Mucosa of gallbladder (tissue), 1 donor: ENCODE data around the gene SLC35G6. TPM values are rescaled to one million over a fixed set of nuclear protein-coding genes. Genes with fewer than 3 reads are reported as not detected.

Experiments
- DNase-seq: peaks from one replicate; pipeline ENCODE4 v3.0.0-alpha.2; 2020; ENCODE audit warnings: low spot score
- total RNA-seq: library from RNA; stranded (reverse); gene quantifications from one replicate; pipeline ENCODE4 v1.2.1, GENCODE V29; 2021
- donor health status: DM: no; HTN: no; CAD: no.

The SLC35G6 gene
- total RNA-seq, 1 donor from 2014 or later: not detected

GRCh38 chr17:7502171-7502847, 21.1 kb downstream of the SLC35G6 start:
- no peak for DNase-seq

DNA sequence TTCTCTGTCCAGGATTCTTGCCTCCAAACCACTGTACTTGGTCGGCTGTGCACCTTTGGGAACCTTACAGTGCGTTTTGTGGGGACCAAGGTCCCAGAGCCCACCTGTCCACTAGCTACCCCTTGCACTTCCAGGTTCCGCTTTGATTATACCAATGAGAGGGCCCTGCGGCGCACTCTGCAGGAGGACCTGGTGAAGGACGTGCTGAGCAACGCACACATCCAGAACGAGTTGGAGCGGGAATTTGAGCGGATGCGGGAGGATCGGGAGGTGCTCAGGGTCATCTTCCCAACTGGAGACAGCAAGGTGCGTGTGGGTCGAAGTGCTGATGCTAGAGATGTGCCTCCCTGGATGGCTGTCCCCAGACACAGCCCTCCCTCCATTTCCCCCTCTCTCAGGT, 21.7 kb downstream of the SLC35G6 start:
- no peak for DNase-seq

GRCh38 chr17:7503521-7503920, 22.3 kb downstream of the SLC35G6 start:
- DNase-seq: no peak

DNA sequence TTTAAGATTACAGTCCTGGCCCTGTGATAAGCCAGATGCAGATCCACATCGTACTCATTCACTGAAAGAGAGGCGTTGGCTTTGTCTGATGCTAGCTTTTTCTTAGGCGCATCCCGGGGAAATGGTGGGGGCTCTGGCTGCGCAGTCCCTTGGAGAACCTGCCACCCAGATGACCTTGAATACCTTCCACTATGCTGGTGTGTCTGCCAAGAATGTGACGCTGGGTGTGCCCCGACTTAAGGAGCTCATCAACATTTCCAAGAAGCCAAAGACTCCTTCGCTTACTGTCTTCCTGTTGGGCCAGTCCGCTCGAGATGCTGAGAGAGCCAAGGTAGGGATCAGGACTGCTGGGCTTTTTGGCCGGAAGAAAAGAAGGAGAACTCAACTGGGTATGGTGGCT, 26.9 kb downstream of the SLC35G6 start:
- no peak for DNase-seq

DNA sequence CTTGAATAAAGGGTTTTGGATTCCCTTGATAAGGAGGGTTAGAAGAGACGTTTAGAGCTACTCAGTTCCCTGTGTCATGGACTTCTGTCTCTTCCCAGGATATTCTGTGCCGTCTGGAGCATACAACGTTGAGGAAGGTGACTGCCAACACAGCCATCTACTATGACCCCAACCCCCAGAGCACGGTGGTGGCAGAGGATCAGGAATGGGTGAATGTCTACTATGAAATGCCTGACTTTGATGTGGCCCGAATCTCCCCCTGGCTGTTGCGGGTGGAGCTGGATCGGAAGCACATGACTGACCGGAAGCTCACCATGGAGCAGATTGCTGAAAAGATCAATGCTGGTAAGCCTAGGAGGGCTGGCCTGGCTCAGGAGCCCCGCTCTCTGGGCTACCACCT, 27.6 kb downstream of the SLC35G6 start:
- DNase-seq: no peak

DNA sequence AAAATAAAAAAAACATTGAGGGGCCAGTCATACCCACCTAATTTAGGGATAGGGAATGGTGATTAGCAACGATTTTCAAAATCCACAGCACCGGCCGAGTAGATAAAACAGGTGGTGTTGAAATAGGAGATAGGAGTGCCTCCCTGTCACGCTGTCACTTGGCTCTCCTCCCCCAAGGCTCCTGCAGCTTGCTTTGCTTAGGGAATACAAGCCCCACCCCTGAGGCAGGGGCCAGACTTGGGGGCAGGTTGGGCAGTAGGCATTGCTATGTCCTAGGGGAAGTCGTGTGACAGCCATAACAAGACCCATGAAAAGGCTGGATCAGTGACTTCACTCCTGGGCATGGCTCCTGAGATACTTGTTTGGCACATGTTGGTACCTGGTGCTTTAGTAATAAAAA, 28.7 kb downstream of the SLC35G6 start:
- no peak for DNase-seq

DNA sequence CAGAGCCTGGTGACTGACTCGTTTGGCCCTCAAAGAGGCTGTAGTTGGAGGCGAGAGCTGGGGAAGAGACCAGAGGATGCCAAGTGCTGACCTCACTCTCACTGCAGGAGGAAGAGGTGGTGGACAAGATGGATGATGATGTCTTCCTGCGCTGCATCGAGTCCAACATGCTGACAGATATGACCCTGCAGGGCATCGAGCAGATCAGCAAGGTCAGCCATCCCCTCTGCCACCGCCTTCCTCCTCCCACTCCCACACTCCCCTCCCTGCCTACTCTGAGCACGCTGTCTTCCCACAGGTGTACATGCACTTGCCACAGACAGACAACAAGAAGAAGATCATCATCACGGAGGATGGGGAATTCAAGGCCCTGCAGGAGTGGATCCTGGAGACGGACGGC, 29.9 kb downstream of the SLC35G6 start:
- no peak for DNase-seq

DNA sequence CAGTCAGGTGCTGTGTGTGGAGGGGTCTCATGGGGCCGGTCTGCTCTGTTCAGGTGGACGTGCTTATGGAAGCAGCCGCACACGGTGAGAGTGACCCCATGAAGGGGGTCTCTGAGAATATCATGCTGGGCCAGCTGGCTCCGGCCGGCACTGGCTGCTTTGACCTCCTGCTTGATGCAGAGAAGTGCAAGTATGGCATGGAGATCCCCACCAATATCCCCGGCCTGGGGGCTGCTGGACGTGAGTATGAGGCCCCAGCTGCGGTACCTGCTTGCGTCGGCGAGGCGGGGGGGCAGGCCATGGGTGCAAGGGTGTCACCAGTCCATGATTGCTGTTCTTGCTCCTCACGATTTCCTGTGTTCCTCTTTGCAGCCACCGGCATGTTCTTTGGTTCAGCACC, 30.9 kb downstream of the SLC35G6 start:
- no peak for DNase-seq

- no peak for DNase-seq
Observed at GRCh38 chr17:7512824-7513540, 31.7 kb downstream of the SLC35G6 start.

DNA sequence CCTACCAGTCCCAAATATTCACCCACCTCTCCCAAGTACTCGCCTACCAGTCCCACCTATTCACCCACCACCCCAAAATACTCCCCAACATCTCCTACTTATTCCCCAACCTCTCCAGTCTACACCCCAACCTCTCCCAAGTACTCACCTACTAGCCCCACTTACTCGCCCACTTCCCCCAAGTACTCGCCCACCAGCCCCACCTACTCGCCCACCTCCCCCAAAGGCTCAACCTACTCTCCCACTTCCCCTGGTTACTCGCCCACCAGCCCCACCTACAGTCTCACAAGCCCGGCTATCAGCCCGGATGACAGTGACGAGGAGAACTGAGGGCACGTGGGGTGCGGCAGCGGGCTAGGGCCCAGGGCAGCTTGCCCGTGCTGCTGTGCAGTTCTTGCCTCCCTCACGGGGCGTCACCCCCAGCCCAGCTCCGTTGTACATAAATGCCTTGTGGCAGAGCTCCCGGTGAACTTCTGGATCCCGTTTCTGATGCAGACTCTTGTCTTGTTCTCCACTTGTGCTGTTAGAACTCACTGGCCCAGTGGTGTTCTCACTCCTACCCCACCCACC, 32.7 kb downstream of the SLC35G6 start:
- no peak for DNase-seq

- DNase-seq: peak; percentile 38
Observed at GRCh38 chr17:7515911-7516610, 34.8 kb downstream of the SLC35G6 start.

GRCh38 chr17:7523033-7523432, 41.8 kb downstream of the SLC35G6 start:
- peak; percentile 27 for DNase-seq

- no peak for DNase-seq
Observed at GRCh38 chr17:7528842-7529241, 47.6 kb downstream of the SLC35G6 start.

DNA sequence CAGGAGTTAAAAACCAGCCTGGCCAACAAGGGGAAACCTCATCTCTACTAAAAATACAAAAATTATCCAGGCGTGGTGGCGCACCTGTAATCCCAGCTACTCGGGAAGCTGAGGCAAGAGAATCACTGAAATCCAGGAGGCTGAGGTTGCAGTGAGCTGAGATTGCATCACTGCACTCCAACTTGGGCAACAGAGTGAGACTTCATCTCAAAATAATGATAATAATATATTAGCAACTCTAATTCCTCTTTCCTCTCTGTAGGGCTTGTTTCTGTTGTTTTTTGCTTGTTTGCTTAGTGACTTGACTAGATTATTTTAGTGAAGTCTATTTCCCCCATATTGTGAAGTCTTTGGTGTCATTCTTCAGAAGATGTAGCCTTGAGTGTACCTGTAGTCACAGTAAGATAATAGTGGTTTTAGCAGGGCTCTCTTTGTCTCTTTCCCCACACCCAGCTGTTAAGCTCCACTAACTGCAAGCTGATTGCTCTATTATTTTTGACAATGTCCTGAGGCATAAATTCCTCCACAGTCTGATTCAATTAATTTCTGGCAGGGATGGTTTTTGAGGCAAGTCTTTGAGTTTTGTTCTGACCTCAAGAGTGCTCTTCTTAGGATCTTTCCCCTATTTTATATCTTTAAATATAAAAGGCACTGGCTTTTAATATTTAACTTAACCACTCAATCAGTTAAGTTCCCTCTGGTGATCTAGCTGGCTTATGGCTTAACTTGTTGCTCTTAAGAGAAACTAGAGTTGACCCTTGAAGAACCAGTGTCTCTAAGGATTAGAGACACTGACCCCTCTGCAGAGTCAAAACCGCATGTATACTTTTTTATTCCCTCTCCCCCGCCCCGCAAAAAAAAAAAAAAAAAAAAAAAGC, 49.0 kb downstream of the SLC35G6 start:
- no peak for DNase-seq

Other genes with a start within 250 kb of the SLC35G6 start
- 60.9 TPM for gene DVL2, start 246.9 kb upstream of the SLC35G6 start, total RNA-seq
- gene PHF23, start 242.0 kb upstream of the SLC35G6 start, total RNA-seq: 32.3 TPM
- 587 TPM for gene GABARAP, start 239.0 kb upstream of the SLC35G6 start, total RNA-seq
- gene CTDNEP1, start 229.7 kb upstream of the SLC35G6 start, total RNA-seq: 107 TPM
- gene ELP5, start 229.2 kb upstream of the SLC35G6 start, total RNA-seq: 47.9 TPM
- gene CLDN7, start 219.0 kb upstream of the SLC35G6 start, total RNA-seq: 248 TPM
- 7.6 TPM for gene SLC2A4, start 199.7 kb upstream of the SLC35G6 start, total RNA-seq
- 1.4 TPM for gene YBX2, start 186.8 kb upstream of the SLC35G6 start, total RNA-seq
- gene EIF5A, start 173.8 kb upstream of the SLC35G6 start, total RNA-seq: 233 TPM
- gene GPS2, start 166.1 kb upstream of the SLC35G6 start, total RNA-seq: 71.8 TPM
- gene NEURL4, start 152.1 kb upstream of the SLC35G6 start, total RNA-seq: 50.3 TPM
- 24.2 TPM for gene ACAP1, start 144.9 kb upstream of the SLC35G6 start, total RNA-seq
- 15.3 TPM for gene KCTD11, start 129.3 kb upstream of the SLC35G6 start, total RNA-seq
- not detected for gene TMEM95, start 126.3 kb upstream of the SLC35G6 start, total RNA-seq
- gene TNK1, start 100.4 kb upstream of the SLC35G6 start, total RNA-seq: 11.7 TPM
- 39.7 TPM for gene PLSCR3, start 86.9 kb upstream of the SLC35G6 start, total RNA-seq
- gene TMEM256, start 77.3 kb upstream of the SLC35G6 start, total RNA-seq: 67.5 TPM
- gene NLGN2, start 73.6 kb upstream of the SLC35G6 start, total RNA-seq: 35.2 TPM
- gene SPEM1, start 61.1 kb upstream of the SLC35G6 start, total RNA-seq: not detected
- gene SPEM2, start 55.8 kb upstream of the SLC35G6 start, total RNA-seq: not detected
- gene SPEM3, start 52.6 kb upstream of the SLC35G6 start, total RNA-seq: not detected
- gene TMEM102, start 46.0 kb upstream of the SLC35G6 start, total RNA-seq: 14.3 TPM
- 2.7 TPM for gene FGF11, start 41.9 kb upstream of the SLC35G6 start, total RNA-seq
- gene CHRNB1, start 36.4 kb upstream of the SLC35G6 start, total RNA-seq: 10.0 TPM
- gene ZBTB4, start 1.8 kb upstream of the SLC35G6 start, total RNA-seq: 82.8 TPM
- gene POLR2A, start 2.9 kb downstream of the SLC35G6 start, total RNA-seq: 133 TPM
- gene TNFSF12, start 67.6 kb downstream of the SLC35G6 start, total RNA-seq: 81.5 TPM
- 120 TPM for gene TNFSF13, start 77.3 kb downstream of the SLC35G6 start, total RNA-seq
- 46.6 TPM for gene SENP3, start 80.5 kb downstream of the SLC35G6 start, total RNA-seq
- 75.3 TPM for gene CD68, start 98.2 kb downstream of the SLC35G6 start, total RNA-seq
- 76.4 TPM for gene MPDU1, start 102.4 kb downstream of the SLC35G6 start, total RNA-seq
- 3.1 TPM for gene SOX15, start 108.6 kb downstream of the SLC35G6 start, total RNA-seq
- gene FXR2, start 133.5 kb downstream of the SLC35G6 start, total RNA-seq: 39.3 TPM
- 120 TPM for gene SAT2, start 146.4 kb downstream of the SLC35G6 start, total RNA-seq
- gene SHBG, start 148.7 kb downstream of the SLC35G6 start, total RNA-seq: 0.89 TPM
- gene ATP1B2, start 169.5 kb downstream of the SLC35G6 start, total RNA-seq: 7.7 TPM
- gene TP53, start 206.0 kb downstream of the SLC35G6 start, total RNA-seq: 48.7 TPM
- 9.0 TPM for gene WRAP53, start 207.0 kb downstream of the SLC35G6 start, total RNA-seq
- gene EFNB3, start 223.8 kb downstream of the SLC35G6 start, total RNA-seq: 1.6 TPM
- gene DNAH2, start 236.3 kb downstream of the SLC35G6 start, total RNA-seq: 0.95 TPM